Measurements from ENCODE around the gene PRSS1.
"Not testable (repeated sequence)": the region's sequence is repeated elsewhere in the genome, so short reads cannot be mapped to it uniquely, and the experiment has no call there.

Gene PRSS1

DNA sequence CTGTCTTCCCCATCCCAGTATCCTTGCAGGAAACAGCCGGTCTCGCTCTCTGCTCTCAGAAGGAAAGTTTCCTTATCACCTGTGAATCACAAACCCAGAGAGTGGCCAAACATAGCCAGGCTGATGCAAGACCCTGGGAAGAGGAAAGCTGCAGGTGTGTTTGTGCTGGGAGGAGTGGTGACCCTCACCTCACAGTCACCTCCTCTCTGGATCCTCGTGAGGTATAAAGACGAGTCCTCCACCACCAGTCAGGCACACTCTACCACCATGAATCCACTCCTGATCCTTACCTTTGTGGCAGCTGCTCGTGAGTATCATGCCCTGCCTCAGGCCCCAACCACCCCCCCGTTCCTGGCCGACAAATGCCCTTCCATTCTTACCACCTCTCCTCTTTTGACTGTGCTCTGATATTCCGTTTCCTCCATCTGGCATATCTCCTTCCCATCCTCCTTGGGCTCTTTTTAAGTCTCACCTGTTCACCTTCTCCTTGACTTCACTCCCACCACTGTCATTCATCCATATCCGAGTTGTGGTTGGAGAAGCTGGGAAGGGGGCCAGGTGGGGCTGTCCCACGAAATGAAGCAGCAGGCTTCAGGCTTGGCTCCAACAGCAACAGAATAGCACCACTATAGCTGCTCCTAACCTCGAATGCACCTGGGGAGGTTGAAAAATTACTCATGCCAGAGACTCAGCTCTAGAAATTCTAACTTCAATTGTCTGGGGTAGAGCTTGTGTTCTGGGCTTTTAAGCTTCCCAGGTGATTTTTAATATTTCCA, at the start of gene PRSS1:
Gene PRSS1 (plus strand): TSS at position 255 of the 776 bp plus-strand sequence. CDS start 13 bp downstream, at position 268.
- no peak for DNase-seq (ENCODE audit: low read depth, low spot score)

DNA sequence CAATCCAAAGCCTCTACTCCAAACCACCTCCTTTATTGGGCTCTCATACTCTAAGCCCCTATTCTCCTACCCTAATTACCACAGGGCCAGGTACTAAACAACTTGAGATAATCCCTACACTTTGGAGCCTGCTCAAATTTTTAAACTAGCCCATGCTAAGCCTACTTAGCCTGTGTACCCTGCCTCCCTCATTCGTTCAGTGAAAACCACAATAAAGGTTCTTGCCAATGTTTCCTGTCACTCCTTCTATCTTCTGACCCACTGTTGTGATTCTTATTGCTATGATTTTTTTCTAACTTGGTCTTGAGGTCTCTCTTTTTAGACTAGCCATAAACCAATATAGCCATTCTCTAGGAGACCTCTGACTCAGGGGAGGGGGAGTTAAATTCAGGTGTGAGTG, 48.3 kb upstream of the PRSS1 start:
- DNase-seq (ENCODE audit: low read depth, low spot score) = not testable (repeated sequence)

DNA sequence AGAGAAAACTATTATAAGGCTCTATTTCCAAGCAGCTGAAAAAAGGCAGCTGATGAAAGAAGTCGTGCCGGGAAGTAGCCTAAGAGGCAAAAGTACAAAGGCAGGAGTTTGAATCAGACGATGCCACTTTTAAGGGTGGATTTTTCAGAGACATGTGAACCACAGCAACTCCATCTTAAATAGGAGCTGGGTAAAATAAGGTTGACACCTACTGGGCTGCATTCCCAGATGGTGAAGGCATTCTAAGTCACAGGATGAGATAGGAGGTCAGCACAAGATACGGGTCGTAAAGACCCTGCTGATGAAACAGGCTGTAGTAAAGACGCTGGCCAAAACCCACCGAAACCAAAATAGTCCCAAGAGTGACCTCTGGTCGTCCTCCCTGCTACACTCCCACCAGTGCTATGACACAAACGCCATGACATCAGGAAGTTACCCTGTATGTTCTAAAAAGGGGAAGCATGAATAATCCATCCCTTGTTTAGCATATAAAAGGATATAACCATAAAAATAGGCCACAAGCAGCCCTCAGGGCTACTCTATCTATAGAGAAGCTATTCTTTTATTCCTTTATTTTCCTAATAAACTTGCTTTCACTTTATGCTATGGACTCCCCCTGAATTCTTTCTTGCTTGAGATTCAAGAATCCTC, 45.5 kb upstream of the PRSS1 start:
- no peak for DNase-seq (ENCODE audit: low read depth, low spot score)

GRCh38 chr7:142708726-142709125, 40.5 kb upstream of the PRSS1 start:
- DNase-seq (ENCODE audit: low read depth, low spot score) = not testable (repeated sequence)

GRCh38 chr7:142709921-142710320, 39.4 kb upstream of the PRSS1 start:
- no peak for DNase-seq (ENCODE audit: low read depth, low spot score)

GRCh38 chr7:142711196-142711595, 38.1 kb upstream of the PRSS1 start:
- DNase-seq (ENCODE audit: low read depth, low spot score) = no peak

GRCh38 chr7:142711746-142712616, 37.3 kb upstream of the PRSS1 start:
- no peak for DNase-seq (ENCODE audit: low read depth, low spot score)

- no peak for DNase-seq (ENCODE audit: low read depth, low spot score)
These were observed 36.7 kb upstream of the PRSS1 start for GRCh38 chr7:142712617-142712957.

DNA sequence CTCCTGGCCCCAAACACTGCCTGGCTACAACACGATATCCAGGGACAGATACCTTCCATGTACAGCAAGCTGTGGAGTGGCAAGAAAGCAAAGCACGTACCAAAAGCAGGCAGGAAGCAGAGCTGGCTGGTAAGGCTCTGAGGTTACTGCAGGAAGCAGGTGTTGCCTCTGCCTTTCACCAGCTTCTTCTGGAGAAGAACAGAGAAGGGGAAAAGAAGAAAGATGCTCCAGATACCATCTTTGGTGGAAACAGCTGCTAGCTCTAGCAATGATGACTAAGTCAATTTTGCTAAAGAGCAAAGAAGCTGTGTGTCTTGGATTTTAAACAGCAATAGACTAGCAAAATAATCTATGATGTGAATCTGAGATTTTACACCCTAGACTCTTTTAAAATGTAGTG, 34.9 kb upstream of the PRSS1 start:
- DNase-seq (ENCODE audit: low read depth, low spot score) = no peak

DNA sequence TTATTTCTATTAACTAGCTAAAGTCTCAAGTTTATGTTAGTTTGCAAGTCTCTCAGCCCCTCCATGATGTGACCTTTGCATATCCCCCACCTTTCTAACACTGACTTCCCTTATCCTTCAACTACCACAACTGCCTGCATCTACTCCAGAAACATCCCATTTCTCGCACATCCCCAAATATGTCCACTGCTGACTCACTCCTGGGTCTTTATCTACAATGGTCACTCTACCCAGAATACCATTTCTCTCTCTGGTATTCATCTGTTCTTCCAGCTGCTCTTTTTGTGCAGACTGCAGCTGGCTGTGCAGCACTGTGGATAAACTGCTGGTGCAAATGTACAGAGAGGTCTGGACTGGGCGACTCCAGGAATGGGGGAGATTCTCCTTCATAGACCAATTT, 32.7 kb upstream of the PRSS1 start:
- DNase-seq (ENCODE audit: low read depth, low spot score) = no peak

DNA sequence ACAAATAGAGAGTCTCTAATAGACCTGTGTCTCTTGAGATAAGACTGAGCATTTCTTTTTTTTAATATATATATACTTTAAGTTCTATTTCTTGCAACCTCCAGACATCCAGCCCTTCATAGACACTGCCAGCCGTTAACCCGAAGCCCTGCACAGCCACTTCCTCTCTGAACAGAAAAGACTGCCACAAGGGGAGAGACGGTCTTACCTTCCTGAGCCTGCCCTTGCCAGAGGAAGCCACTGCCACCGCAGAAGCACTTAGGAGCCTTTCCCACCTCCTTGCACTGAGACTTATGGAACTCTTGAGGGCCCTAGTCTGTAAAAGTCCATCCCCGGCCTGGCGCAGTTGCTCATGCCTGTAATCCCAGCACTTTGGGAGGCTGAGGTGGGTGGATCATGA, 31.8 kb upstream of the PRSS1 start:
- DNase-seq (ENCODE audit: low read depth, low spot score) = no peak

- no peak for DNase-seq (ENCODE audit: low read depth, low spot score)
These were observed 31.0 kb upstream of the PRSS1 start for GRCh38 chr7:142718313-142718712.

DNA sequence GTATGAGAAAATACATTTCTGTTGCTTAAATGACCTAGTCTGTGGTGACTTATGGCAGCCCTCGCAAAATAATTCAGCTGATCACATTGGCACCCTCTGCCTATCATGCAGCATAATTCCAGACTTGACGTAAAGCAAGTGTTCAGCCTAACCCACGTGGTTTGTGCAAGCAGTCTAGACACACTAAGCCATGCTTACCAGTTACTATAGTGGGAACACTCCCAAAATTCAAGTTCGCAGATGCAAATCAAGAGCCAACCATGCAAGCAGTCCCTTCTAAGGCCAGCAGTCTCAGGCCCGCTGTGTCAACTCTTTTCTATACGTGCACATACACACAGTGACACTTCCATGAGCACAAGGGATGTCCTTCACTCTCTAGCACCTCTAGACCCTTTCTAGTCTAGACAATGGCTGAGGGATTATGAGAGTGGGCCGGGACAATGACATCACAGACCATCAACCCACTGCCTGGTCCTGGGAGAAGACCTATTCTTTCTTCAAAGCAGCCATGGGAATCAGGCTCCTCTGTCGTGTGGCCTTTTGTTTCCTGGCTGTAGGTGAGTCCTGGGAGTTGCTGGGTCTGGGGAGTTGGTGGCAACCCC, 29.0 kb upstream of the PRSS1 start:
- no peak for DNase-seq (ENCODE audit: low read depth, low spot score)

DNA sequence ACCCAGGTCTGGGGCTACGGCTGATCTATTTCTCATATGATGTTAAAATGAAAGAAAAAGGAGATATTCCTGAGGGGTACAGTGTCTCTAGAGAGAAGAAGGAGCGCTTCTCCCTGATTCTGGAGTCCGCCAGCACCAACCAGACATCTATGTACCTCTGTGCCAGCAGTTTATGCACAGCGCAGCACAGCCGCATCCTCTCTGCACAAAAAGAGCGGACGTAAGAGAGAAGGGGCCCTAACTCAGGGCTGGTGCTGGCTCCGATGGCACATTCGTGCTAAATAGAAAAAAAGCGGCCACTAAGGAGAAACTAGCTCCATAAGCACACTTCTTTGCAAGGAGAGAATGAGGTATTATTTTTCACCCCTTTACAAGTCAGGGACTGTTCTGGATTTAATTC, 28.3 kb upstream of the PRSS1 start:
- DNase-seq (ENCODE audit: low read depth, low spot score) = no peak

DNA sequence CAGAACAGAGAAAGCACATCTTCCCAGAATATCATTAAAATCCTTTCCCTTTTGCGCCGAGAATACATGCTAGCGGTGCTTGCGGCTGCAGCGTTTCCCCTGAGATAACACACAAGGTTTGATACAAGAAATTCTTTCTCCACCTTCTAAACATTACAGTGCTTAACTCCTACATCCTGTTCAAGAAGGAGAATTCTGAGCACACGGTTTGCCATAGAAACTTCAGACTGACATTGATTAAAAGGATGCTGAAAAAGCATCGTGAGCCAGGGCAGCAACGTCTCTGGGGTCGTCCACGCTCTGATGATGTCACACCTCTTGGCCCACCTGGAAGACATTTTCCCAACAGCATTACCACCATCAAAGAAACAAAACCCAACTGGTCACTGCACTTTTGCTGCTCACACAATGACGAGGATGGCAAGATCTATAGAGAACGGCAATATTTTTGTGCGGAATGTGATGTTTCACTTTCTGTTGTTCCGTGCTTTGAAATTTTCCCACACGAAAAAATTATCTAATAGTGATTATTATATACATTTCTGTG, 27.0 kb upstream of the PRSS1 start:
- no peak for DNase-seq (ENCODE audit: low read depth, low spot score)

DNA sequence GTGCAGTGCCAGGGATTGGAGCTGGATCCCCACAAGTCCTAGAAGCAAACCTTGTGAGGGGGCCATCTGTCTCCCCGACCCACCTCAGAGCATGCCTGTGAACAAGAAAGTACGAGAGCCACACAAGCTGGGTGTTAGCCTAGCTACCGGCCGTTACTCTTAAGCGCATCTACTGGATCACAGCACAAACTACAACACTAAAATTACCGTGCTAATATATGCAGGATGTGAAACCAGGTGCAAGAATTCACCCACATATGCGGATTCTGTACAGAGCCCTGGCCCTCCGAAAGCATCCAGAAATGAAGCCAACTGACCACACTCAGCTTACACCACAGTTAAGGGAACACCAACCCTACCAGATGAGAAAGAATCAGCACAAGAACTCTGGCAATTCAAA, 16.0 kb upstream of the PRSS1 start:
- DNase-seq (ENCODE audit: low read depth, low spot score) = no peak

- DNase-seq (ENCODE audit: low read depth, low spot score) = no peak
These were observed 9.3 kb upstream of the PRSS1 start for GRCh38 chr7:142739923-142740492.

GRCh38 chr7:142740786-142741185, 8.5 kb upstream of the PRSS1 start:
- no peak for DNase-seq (ENCODE audit: low read depth, low spot score)

DNA sequence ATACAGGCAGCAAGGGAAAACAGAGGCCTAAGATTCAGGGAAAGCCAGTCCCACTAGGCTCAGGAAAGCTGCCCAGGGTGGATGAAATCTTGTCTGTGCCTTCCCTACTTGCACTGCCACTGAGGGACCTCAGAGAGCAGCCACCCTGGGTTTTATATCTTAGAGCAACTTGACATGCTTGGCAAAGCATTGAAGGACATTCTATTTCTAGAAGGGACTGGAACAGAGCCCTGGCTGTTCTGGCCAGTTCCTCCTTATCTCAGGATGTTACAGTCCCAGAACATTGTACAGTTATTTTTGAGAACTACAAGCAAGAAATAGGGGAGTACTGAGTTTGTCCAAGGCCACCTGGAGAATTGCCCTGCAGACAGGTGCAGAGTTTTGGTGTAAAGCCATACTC, 7.3 kb upstream of the PRSS1 start:
- DNase-seq (ENCODE audit: low read depth, low spot score) = not testable (repeated sequence)

DNA sequence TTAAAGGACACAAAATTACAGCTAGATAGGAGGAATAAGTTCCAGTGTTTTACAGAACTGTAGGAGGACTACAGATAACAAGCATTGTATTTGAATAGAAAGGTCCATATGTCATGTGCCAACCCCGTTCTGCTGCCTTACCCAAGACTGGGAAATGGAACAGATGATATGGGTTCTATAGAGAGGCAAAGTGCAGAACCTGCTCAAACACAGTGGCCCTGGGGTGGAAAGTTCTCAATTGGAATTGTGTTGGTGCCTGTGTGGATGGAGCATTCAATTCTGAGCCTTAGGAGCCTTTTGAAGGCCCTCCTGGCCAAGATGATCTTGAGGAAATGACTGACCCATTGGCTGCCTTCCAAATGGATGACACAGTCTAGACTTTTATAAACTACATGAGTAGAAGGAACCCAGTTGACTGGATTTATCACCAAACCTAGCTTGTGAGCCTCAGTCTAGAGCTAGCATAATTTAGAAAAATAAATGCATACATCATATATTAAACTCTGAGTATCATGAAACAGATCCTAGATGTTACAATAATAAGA, 4.1 kb upstream of the PRSS1 start:
- no peak for DNase-seq (ENCODE audit: low read depth, low spot score)

GRCh38 chr7:142745745-142746144, 3.5 kb upstream of the PRSS1 start:
- DNase-seq (ENCODE audit: low read depth, low spot score) = no peak

Measured in ELF-1 (cell line).